GM13977 (cell line): ENCODE results near the gene ZNF726.

ENCODE experiments used
- DNase-seq: peaks from one replicate; pipeline ENCODE4 v3.0.0; 2012; ENCODE audit warnings: low spot score
- CTCF ChIP-seq: IDR thresholded peaks from 2 replicates; pipeline ENCODE4 v1.5.1; 2012; ENCODE audit warnings: mild to moderate bottlenecking, control low read depth; ENCODE audit not compliant: insufficient read depth; ENCODE audit errors: extremely low read depth, missing control alignments
- in situ Hi-C: fragments of 300-500 bp; cut with MboI; formaldehyde crosslinking; loops from one replicate; pipeline ENCODE4 v1.12.0; 2022; ENCODE audit warnings: low sequenced_read_pairs, low pct_unique_long_range_greater_than_20kb, mixed read lengths, inconsistent platforms; ENCODE audit not compliant: unreplicated experiment

Gene ZNF726

DNA sequence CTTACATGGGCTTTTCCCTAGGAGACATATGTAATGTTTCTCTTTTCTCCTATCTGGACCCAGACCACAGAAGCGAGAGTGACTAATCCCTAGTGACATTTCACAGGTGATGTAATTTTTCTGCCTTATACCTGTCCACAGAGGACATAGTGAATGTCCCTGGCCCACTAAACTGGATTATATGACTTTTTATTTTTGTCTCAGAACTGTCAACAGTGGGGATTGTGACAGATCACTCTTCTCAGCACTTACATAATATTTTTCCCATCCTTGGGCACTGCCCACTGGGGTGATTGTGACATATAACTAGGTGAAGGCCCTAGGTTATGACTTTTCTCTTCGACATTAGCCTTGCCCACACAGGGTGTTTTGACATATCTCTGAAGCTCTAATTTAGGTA is 7.9 kb upstream of the ZNF726 start:
- TF ChIP-seq CTCF = no peak
- no peak for DNase-seq
- in situ Hi-C loops = no loop called here

GRCh38 chr19:23908165-23908564 is 6.5 kb upstream of the ZNF726 start:
- no peak for TF ChIP-seq CTCF
- in situ Hi-C loops = no loop called here
- DNase-seq = no peak

- DNase-seq = no peak
- TF ChIP-seq CTCF = no peak
- in situ Hi-C loops = no loop called here
These were observed 5.5 kb upstream of the ZNF726 start for GRCh38 chr19:23909222-23909621.

- in situ Hi-C loops = no loop called here
- DNase-seq = no peak
These were observed 755 bp upstream of the ZNF726 start for GRCh38 chr19:23913931-23914330.

GRCh38 chr19:23916991-23917390 is 2.3 kb downstream of the ZNF726 start:
- in situ Hi-C loops = no loop called here
- DNase-seq = no peak
- TF ChIP-seq CTCF = no peak

More at GRCh38 chr19:23913931-23914330, 755 bp upstream of the ZNF726 start:
- no peak for TF ChIP-seq CTCF

- no peak for TF ChIP-seq CTCF
- no peak for DNase-seq
- in situ Hi-C loops = no loop called here
These were observed 3.2 kb downstream of the ZNF726 start for GRCh38 chr19:23917856-23918255.

GRCh38 chr19:23925285-23925684 is 10.6 kb downstream of the ZNF726 start:
- DNase-seq = no peak
- in situ Hi-C loops = no loop called here
- TF ChIP-seq CTCF = no peak
